Measurements from ENCODE around the gene SIAH3.
A peak's percentile ranks its signal among the peaks of the same experiment; 100 is the strongest.

SIAH3 gene

DNA sequence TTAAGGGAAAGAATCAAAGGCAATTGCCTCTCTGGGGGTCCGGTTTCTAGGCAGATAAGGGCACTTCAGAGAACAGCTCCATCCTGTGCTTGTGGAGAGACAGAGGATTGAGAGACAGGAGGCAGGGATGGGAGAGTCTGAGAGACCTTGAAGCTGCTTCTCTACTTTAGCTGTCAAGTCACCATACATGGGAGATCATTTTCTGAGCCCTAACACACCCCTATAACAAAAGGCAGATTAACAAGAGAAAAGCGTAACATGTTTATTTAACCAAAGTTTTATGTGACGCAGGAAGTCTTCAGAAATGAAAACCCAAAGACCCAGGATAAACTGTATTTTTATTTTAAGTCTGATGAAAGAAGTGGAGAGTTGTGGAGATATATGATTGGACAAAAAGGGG lies 101.0 kb downstream of the SIAH3 start:
- TF ChIP-seq, protein P1, sequence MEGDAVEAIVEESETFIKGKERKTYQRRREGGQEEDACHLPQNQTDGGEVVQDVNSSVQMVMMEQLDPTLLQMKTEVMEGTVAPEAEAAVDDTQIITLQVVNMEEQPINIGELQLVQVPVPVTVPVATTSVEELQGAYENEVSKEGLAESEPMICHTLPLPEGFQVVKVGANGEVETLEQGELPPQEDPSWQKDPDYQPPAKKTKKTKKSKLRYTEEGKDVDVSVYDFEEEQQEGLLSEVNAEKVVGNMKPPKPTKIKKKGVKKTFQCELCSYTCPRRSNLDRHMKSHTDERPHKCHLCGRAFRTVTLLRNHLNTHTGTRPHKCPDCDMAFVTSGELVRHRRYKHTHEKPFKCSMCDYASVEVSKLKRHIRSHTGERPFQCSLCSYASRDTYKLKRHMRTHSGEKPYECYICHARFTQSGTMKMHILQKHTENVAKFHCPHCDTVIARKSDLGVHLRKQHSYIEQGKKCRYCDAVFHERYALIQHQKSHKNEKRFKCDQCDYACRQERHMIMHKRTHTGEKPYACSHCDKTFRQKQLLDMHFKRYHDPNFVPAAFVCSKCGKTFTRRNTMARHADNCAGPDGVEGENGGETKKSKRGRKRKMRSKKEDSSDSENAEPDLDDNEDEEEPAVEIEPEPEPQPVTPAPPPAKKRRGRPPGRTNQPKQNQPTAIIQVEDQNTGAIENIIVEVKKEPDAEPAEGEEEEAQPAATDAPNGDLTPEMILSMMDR (IDR thresholded peaks at IDR 0.05; ENCODE audit: low read length, missing control alignments): no peak
- H3K4me3 ChIP-seq (replicated peaks; ENCODE audit: low read depth, low read length): no peak overlapping the region
- DNase-seq (ENCODE audit: low read depth): no peak

DNA sequence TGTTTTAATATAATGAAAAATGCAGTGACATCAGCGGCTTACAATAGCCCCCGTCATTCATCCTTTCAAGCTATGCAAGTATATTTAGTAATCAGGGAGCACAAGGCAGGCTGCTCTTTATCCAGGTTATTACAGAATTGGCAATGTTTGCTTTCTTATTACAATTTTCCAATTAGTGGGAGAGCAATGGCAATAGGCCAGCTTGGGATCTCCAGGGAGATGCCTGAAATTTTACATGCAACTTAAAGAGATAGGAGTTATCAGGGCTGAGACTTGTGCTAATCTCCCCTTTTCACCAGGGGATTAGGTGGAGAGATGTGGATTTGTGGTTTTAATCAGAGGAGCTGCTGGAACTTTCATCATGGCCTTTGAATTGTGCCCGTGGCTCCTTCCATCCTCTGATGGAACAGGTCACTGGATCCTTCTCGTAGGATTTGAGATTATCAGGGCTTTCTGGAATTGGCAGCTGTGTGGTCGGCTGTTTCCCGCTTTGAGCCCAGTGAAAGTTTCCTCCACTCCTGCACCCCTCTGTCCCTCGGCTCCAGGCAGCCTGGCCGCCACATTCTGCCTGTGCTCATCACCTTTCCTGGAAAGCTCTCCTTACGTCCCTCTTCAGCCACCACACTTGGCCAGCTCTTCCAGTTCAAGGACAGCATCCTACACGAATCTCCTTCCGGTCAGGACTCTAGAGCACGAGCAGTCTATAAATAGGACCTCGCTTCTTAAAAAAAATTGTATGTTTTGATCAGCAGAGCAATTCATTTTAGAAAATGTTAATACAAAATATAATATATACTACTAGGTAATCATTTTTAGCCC lies 102.4 kb downstream of the SIAH3 start:
- no peak for DNase-seq (ENCODE audit: low read depth)
- H3K4me3 ChIP-seq (replicated peaks; ENCODE audit: low read depth, low read length): no peak overlapping the region
- TF ChIP-seq, protein P1 (IDR thresholded peaks at IDR 0.05; ENCODE audit: low read length, missing control alignments): no peak

- DNase-seq (ENCODE audit: low read depth): no peak
- H3K4me3 ChIP-seq (replicated peaks; ENCODE audit: low read depth, low read length): no peak overlapping the region
- TF ChIP-seq, protein P1 (IDR thresholded peaks at IDR 0.05; ENCODE audit: low read length, missing control alignments): no peak
These were observed 104.5 kb downstream of the SIAH3 start for GRCh38 chr13:45747071-45747470.

DNA sequence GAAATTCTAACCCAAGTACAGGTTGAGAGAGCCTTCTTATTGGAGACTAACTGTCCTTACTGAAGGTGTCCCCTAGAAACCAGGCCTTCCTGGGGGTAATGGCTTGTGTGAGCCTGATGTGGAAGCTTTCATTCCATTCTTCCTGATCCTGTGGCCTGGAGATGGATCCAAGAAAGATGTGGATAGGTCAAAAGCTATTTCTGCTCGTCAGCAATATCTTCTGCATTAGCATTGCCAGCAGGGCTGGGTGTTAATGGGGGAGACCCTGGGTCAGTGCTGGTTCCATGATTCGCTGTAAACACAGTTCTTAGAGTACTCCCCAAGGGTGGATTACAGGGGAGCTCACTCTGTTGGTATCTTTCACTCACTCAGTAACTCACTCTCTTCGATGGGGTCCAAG lies 106.6 kb downstream of the SIAH3 start:
- no peak overlapping the region for H3K4me3 ChIP-seq (replicated peaks; ENCODE audit: low read depth, low read length)
- DNase-seq (ENCODE audit: low read depth): no peak
- TF ChIP-seq, protein P1 (IDR thresholded peaks at IDR 0.05; ENCODE audit: low read length, missing control alignments): no peak

DNA sequence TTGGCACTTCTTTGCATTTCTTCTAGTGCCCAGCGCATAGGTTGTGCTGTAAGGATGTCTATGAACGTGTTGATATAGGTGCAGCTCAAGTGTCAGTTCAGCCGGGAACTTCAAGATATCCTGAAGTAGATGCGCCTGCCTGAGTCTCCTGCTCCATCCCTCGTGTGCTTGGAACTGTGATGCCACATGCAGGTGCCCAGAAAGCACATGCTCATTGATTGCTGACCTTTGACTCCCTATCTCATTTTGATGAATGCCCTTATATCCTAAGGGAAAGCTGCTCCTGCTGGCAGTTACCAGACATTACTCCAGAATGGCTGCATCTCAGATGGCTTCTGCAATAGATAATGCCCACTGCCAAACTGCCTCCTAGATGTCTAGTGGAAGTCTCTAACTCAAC lies 108.6 kb downstream of the SIAH3 start:
- no peak for DNase-seq (ENCODE audit: low read depth)
- no peak overlapping the region for H3K4me3 ChIP-seq (replicated peaks; ENCODE audit: low read depth, low read length)
- TF ChIP-seq, protein P1 (IDR thresholded peaks at IDR 0.05; ENCODE audit: low read length, missing control alignments): no peak

GRCh38 chr13:45737571-45738017 lies 114.0 kb downstream of the SIAH3 start:
- no peak for DNase-seq (ENCODE audit: low read depth)
- TF ChIP-seq, protein P1 (IDR thresholded peaks at IDR 0.05; ENCODE audit: low read length, missing control alignments): peak; percentile 7
- H3K4me3 ChIP-seq (replicated peaks; ENCODE audit: low read depth, low read length): no peak overlapping the region

- TF ChIP-seq, protein P1 (IDR thresholded peaks at IDR 0.05; ENCODE audit: low read length, missing control alignments): no peak
- DNase-seq (ENCODE audit: low read depth): no peak
- H3K4me3 ChIP-seq (replicated peaks; ENCODE audit: low read depth, low read length): no peak overlapping the region
These were observed 118.2 kb downstream of the SIAH3 start for GRCh38 chr13:45733361-45733760.
